Pancreas (tissue), 10 donors: ENCODE data around the gene FAM222A. TPM values are rescaled to one million over a fixed set of nuclear protein-coding genes. Genes with fewer than 3 reads are reported as not detected.

Experiments used
- ATAC-seq, 4 donors: fragments of 200-7000 bp; cut with Tn5 transposase; one replicate each; pipeline versions ENCODE4 v1.8.0 to v1.9.1; 2020; ENCODE audit warnings: mild to moderate bottlenecking in 4 of 4, moderate library complexity in 4 of 4
- DNase-seq, 6 donors: peaks; one replicate each; pipeline ENCODE4 v3.0.0-alpha.2; 2020
- FAIRE-seq: peaks from 2 replicates; lab custom pipeline; 2012; peaks lifted over from hg19 to GRCh38; lab: Jason Lieb, UNC
- H3K27ac ChIP-seq, 4 donors: fragments of 200-600 bp; sonication (generic); 1 replicate in 3 of 4; 2 replicates in 1 of 4; pipeline versions ENCODE4 v1.5.0 to v1.8.0; 2020
- H3K27me3 ChIP-seq, 4 donors: fragments of 200-600 bp; one replicate each; pipeline ENCODE4 v1.8.0; 2021
- H3K36me3 ChIP-seq, 3 donors: fragments of 200-600 bp; sonication (generic) in 1 of 3; one replicate each; pipeline versions ENCODE4 v1.5.0 to v1.8.0; 2020 to 2021
- H3K4me1 ChIP-seq, 3 donors: fragments of 200-600 bp; one replicate each; pipeline ENCODE4 v1.8.0; 2021
- H3K4me3 ChIP-seq, 4 donors: fragments of 200-600 bp; sonication (generic) in 2 of 4; one replicate each; pipeline versions ENCODE4 v1.5.0 to v1.8.0; 2020 to 2021
- H3K9me3 ChIP-seq, 4 donors: fragments of 200-600 bp; one replicate each; pipeline ENCODE4 v1.8.0; 2021
- WGBS, 2 donors: extraction: QIAGEN DNeasy Blood & Tissue Kit; methylation state at CpG; one replicate each; pipeline ENCODE4 v1.1.7; 2013; 5-methylcytosine and 5-hydroxymethylcytosine counted together
- intact Hi-C, 3 donors: fragments of 100-400 bp; cut with DNase I; formaldehyde crosslinking; loops; one replicate each; pipeline versions ENCODE4 v1.11.1 to v1.14.2; 2022
- polyA plus RNA-seq, 2 donors: library from polyadenylated mRNA; stranded (reverse); fragments of 200-250 nt; gene quantifications; one replicate each; pipeline ENCODE4 v1.2.3, GENCODE V29; 2013
- total RNA-seq, 6 donors: library from RNA; stranded (reverse); fragmentation: NEBNext Ultra II Directional in 4 of 6; extraction: Animal tissue kit (Norgen Biotek cat#: 25700) in 4 of 6; gene quantifications; one replicate each; pipeline versions ENCODE4 v1.2.1 to v1.2.4, GENCODE V29; 2021 to 2023
- TF ChIP-seq, protein P1 (sequence below), 4 donors: fragments of 200-600 bp; sonication (generic) in 3 of 4; IDR thresholded peaks; one replicate each; pipeline versions ENCODE4 v1.5.0 to v1.8.0; 2021; ENCODE audit warnings: antibody characterized with exemption in 4 of 4
- donor health status: healthy with polysubstance abuse.
- donor health status: DM: no; HTN: no; CAD: no; lungs with moderate emphysema.
- donor health status: DM: no; HTN: no; CAD: no.
- donor health status: control.
- donor health status: control.
- donor health status: Bipolar disorder and iron deficiency.
- donor health status: DM: yes; HTN: yes; CAD: no.
- donor health status: DM: no; HTN: no; CAD: no.
- donor health status: DM: no; HTN: no; CAD: no.
- donor health status: DM: yes; HTN: yes; CAD: no.

FAM222A gene
- total and polyA plus RNA-seq, 8 donors: 2.1 to 14.6 (median 3.8) TPM

GRCh38 chr12:109714913-109715244 lies 1.3 kb downstream of the FAM222A start:
- ATAC-seq: no peak
- Histone ChIP-seq H3K27me3 (no peaks in the 10 kb centered on the region), H3K4me3 (peak overlapping the region in 3 of 4 donors; percentile 57 to 69 (median 65)), H3K9me3 (no peaks in the 10 kb centered on the region), H3K4me1 (peaks cover 0 to 15% (median 12%) of the 10 kb centered on the region in 3 donors), H3K27ac (peak overlapping the region in 2 of 4 donors; percentile 28 to 48), H3K36me3 (no peaks in the 10 kb centered on the region)
- no peak for DNase-seq
- 18 to 23% methylated on average over 13 of the region's 13 CpGs for WGBS, 2 donors
- FAIRE-seq: no peak
- intact Hi-C loops: loop anchor here in 1 of 3 donors (10.0 kb wide), 1 partner anchor 110 kb away; no protein-coding TSS in a partner anchor
- TF ChIP-seq, protein P1, sequence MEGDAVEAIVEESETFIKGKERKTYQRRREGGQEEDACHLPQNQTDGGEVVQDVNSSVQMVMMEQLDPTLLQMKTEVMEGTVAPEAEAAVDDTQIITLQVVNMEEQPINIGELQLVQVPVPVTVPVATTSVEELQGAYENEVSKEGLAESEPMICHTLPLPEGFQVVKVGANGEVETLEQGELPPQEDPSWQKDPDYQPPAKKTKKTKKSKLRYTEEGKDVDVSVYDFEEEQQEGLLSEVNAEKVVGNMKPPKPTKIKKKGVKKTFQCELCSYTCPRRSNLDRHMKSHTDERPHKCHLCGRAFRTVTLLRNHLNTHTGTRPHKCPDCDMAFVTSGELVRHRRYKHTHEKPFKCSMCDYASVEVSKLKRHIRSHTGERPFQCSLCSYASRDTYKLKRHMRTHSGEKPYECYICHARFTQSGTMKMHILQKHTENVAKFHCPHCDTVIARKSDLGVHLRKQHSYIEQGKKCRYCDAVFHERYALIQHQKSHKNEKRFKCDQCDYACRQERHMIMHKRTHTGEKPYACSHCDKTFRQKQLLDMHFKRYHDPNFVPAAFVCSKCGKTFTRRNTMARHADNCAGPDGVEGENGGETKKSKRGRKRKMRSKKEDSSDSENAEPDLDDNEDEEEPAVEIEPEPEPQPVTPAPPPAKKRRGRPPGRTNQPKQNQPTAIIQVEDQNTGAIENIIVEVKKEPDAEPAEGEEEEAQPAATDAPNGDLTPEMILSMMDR (IDR thresholded peaks at IDR 0.05): no peak

DNA sequence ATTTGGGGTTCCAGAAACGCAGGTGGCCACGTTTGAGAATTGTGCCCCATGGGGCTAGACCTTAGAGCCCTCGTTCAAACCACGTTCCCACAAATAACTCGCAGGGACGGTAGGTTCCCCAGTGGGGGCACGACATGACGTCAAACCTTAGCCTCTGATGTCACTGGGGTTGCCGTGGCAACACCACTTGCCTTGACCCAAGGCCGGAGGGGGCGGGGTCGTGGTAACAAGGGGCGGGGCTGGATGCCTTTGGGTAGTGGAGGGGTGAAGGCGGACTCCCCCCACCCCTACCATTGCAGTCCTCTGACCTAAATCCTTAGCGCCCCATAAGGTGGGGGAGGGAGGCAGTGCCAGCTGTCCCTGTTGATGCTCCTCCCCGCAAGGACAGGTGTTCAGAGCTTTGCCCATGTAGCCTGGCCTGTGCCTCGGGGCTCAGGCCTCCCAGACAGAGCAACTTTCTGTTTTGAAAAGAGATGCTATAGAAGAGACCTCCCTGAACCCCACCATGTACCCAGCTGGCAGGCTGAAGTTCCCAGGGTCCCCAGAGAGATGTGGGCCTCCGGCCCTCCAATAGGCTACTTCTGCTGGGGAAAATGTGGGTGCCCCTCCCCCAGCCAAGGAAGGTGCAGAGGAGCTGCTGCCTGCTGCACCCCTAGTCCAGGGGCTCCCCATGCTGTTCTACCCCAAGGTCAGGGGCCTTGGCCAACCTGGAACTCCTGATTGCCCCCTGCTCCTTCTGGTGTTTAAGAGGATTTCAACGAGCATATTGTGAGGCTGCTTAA lies 1.9 kb downstream of the FAM222A start:
- DNase-seq (peak in 3 of 6 donors; percentile 50 to 80 (median 67)), ATAC-seq (peak in 1 of 4 donors; percentile 1), FAIRE-seq (no peak)
- intact Hi-C loops: loop anchor here in 1 of 3 donors (10.0 kb wide), 1 partner anchor 111 kb away; no protein-coding TSS in a partner anchor
- H3K27me3 ChIP-seq: no peaks in the 10 kb centered on the region
- 44 to 57% methylated on average over 18 to 19 of the region's 19 CpGs for WGBS, 2 donors
- H3K4me1 ChIP-seq: peaks cover 0 to 16% (median 15%) of the 10 kb centered on the region in 3 donors
- no peaks in the 10 kb centered on the region for H3K9me3 ChIP-seq
- no peaks in the 10 kb centered on the region for H3K36me3 ChIP-seq
- H3K27ac ChIP-seq: peak overlapping the region in 2 of 4 donors; percentile 28 to 48
- H3K4me3 ChIP-seq: peak overlapping the region in 3 of 4 donors; percentile 57 to 69 (median 65)
- TF ChIP-seq, protein P1 (IDR thresholded peaks at IDR 0.05): no peak

DNA sequence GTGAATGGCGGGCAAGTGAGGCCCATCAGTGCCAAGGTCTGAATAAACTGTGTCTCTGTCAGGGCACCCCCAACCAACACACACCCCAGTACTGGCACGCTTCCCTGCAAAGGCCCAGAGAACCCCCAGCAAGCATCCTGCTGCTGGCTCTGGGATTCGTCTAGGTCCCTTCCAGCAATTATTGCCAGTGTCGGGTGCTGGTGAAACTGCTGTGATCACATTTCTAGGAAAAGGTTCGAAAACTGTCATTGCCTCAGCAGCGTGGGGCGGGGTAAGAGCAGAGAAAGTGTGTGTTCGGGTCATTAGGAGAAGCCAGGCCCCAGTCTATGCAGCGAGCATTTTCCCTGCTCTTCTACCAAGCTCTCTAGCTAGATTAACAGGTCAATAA lies 2.5 kb downstream of the FAM222A start:
- no peaks in the 10 kb centered on the region for H3K36me3 ChIP-seq
- DNase-seq (peak in 1 of 6 donors; percentile 20), ATAC-seq (no peak), FAIRE-seq (no peak)
- no peaks in the 10 kb centered on the region for H3K27me3 ChIP-seq
- no peaks in the 10 kb centered on the region for H3K9me3 ChIP-seq
- intact Hi-C loops: loop anchor here in 1 of 3 donors (10.0 kb wide), 1 partner anchor 111 kb away; no protein-coding TSS in a partner anchor
- H3K4me1 ChIP-seq: peaks cover 3 to 16% (median 15%) of the 10 kb centered on the region in 3 donors
- peak overlapping the region in 1 of 4 donors; percentile 37 for H3K27ac ChIP-seq
- peak overlapping the region in 1 of 4 donors; percentile 69 for H3K4me3 ChIP-seq
- 66 to 76% methylated on average over 9 of the region's 9 CpGs for WGBS, 2 donors
- TF ChIP-seq, protein P1 (IDR thresholded peaks at IDR 0.05): no peak

DNA sequence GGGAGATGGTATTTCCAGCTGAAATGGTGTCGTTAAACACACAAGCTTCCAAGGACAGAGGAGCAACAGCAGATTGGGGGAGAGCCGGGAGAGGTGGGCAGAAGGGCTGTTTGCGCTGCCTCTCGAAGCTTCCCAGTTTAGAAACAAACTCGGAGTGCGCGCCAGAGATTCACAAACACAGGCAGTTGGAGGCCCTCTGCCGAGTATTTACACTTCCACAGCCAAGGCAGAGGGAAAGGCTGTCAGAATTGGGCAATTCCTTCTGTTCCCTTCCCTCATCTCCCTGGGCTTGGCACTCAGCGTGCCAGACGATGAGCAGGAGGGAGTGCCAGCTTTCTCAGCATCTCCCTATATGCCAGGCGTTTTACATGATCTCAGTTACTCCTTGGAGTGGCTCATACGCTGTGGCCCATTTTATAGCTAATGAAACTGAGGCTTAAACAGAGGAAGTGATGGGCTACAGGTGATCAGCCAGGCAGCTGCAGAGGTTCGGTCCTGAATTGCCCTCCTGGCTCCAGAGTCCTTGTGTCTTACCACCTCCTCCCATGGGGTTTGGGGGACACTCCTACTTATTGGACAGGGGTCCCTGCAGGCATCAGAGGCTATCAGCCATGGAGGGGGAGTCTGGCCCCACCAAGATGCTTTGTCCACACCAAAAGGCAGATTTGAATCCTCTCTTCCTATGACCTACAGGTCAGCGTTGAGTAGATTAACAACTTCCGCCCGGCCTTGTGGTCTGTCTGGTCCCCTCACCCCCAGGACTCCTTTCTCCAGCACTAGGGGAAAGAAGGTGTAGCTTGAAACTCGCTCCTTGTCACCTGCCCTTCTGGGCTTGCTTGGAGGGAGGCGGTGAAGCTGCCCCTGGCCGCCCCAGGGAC lies 3.1 kb downstream of the FAM222A start:
- H3K27ac ChIP-seq: peak overlapping the region in 1 of 4 donors; percentile 37
- H3K36me3 ChIP-seq: no peaks in the 10 kb centered on the region
- intact Hi-C loops: loop anchor here in 1 of 3 donors (10.0 kb wide), 1 partner anchor 112 kb away; no protein-coding TSS in a partner anchor
- H3K4me3 ChIP-seq: no peak overlapping the region
- peaks cover 3 to 15% (median 14%) of the 10 kb centered on the region in 3 donors for H3K4me1 ChIP-seq
- ATAC-seq (no peak), FAIRE-seq (no peak), DNase-seq (peak in 1 of 6 donors; percentile 16)
- 69 to 72% methylated on average over 19 of the region's 19 CpGs for whole genome bisulfite sequencing, 2 donors
- H3K9me3 ChIP-seq: no peaks in the 10 kb centered on the region
- TF ChIP-seq, protein P1 (IDR thresholded peaks at IDR 0.05): no peak
- no peaks in the 10 kb centered on the region for H3K27me3 ChIP-seq
